K562 (cell line): ENCODE data around the gene GPR180. TPM values are rescaled to one million over a fixed set of nuclear protein-coding genes. Genes with fewer than 3 reads are reported as not detected.

ENCODE experiments used
- ATAC-seq: fragments of 200-7000 bp; cut with Tn5 transposase; 3 replicates; pipeline ENCODE4 v1.9.1; 2020; ENCODE audit warnings: moderate library complexity
- BruUV-seq: library from RNA; stranded (reverse); fragments of 400-500 nt; replicated peaks from 2 replicates; lab custom pipeline; 2021; lab: Mats Ljungman, UMichigan
- CTCF ChIA-PET: fragments of 300-600 bp; formaldehyde crosslinking; extraction: SDS; loops from one replicate; lab custom pipeline; 2021; ENCODE audit warnings: low intra/inter-chr PET ratio; lab: Yijun Ruan, JAX
- POLR2A ChIA-PET: fragments of 300-600, 350-650 bp; sonication (Branson Sonifier 250); formaldehyde crosslinking; extraction: SDS; loops from one replicate; lab custom pipeline; 2021; ENCODE audit warnings: antibody characterized with exemption, inconsistent platforms; lab: Yijun Ruan, JAX
- DNase-seq, 4 experiments: peaks; one replicate each; pipeline versions ENCODE4 v3.0.0 to v3.0.0-alpha.2; 2011 to 2018; ENCODE audit warnings: low spot score in 3 of 4, mixed read lengths in 3 of 4; ENCODE audit errors: extremely low read depth in 1 of 4
- FAIRE-seq: peaks from 2 replicates; lab custom pipeline; 2011; peaks lifted over from hg19 to GRCh38; lab: Jason Lieb, UNC
- H2AFZ ChIP-seq: 2 replicates; pipeline ENCODE4 v1.6.0; 2011; ENCODE audit warnings: low read depth, low read length, control low read depth, inconsistent platforms
- H3K27ac ChIP-seq: fragments of 200-600 bp; 3 replicates; pipeline ENCODE4 v1.8.0; 2011; ENCODE audit warnings: low read depth, mild to moderate bottlenecking, control low read depth, inconsistent platforms, low read length, moderate library complexity, mixed read lengths; ENCODE audit errors: extremely low read depth
- H3K27me3 ChIP-seq, 2 experiments: fragments of 300-600 bp in 1 of 2; 2 replicates in 1 of 2; 3 replicates in 1 of 2; pipeline versions ENCODE4 v1.6.0 to v1.8.0; 2011; ENCODE audit warnings: inconsistent platforms in 2 of 2, low read length in 2 of 2, mild to moderate bottlenecking in 1 of 2, mixed read lengths in 1 of 2, moderate library complexity in 1 of 2; ENCODE audit not compliant: control insufficient read depth in 2 of 2, insufficient read depth in 2 of 2
- H3K36me3 ChIP-seq: fragments of 300-600 bp; 3 replicates; pipeline ENCODE4 v1.8.0; 2011; ENCODE audit warnings: mild to moderate bottlenecking, low read length, inconsistent platforms; ENCODE audit not compliant: control insufficient read depth, insufficient read depth
- H3K4me1 ChIP-seq, 2 experiments: fragments of 200-600 bp in 1 of 2; replicated peaks in 1 of 2; 2 replicates in 1 of 2; 3 replicates in 1 of 2; pipeline versions ENCODE4 v1.5.1 to v1.8.0; 2011; ENCODE audit warnings: inconsistent platforms in 2 of 2, low read length in 2 of 2, mild to moderate bottlenecking in 1 of 2, mixed read lengths in 1 of 2, moderate library complexity in 1 of 2; ENCODE audit not compliant: control insufficient read depth in 2 of 2, insufficient read depth in 2 of 2
- H3K4me2 ChIP-seq: 2 replicates; pipeline ENCODE4 v1.6.1; 2011; ENCODE audit warnings: low read length, control low read depth, inconsistent platforms, mixed read lengths; ENCODE audit not compliant: insufficient read depth
- H3K4me3 ChIP-seq: fragments of 200-600 bp; sonication (generic), shearing (Covaris generic); 2 replicates; pipeline ENCODE4 v1.5.1; 2016; ENCODE audit warnings: control low read depth, inconsistent platforms
- H3K79me2 ChIP-seq: fragments of 200-600 bp; 3 replicates; pipeline ENCODE4 v1.8.0; 2011; ENCODE audit warnings: low read length, inconsistent platforms; ENCODE audit not compliant: control insufficient read depth, insufficient read depth
- H3K9ac ChIP-seq, 2 experiments: 2 replicates each; pipeline versions ENCODE4 v1.6.0 to v1.6.1; 2011; ENCODE audit warnings: low read depth in 2 of 2, low read length in 2 of 2, control low read depth in 1 of 2, inconsistent platforms in 1 of 2, mild to moderate bottlenecking in 1 of 2, mixed read lengths in 1 of 2; ENCODE audit not compliant: insufficient read depth in 1 of 2
- H3K9me1 ChIP-seq: one replicate; pipeline ENCODE4 v1.6.0; 2011; ENCODE audit warnings: inconsistent platforms, mild to moderate bottlenecking, low read length, moderate library complexity; ENCODE audit not compliant: control insufficient read depth, insufficient read depth
- H3K9me3 ChIP-seq: replicated peaks from 2 replicates; pipeline ENCODE4 v1.5.1; 2011; ENCODE audit warnings: low read depth, low read length, inconsistent platforms; ENCODE audit not compliant: control insufficient read depth, insufficient read depth
- H4K20me1 ChIP-seq: replicated peaks from 2 replicates; pipeline ENCODE4 v1.6.1; 2011; ENCODE audit warnings: low read length, inconsistent platforms, mixed read lengths; ENCODE audit not compliant: control insufficient read depth, insufficient read depth
- KDM2B ChIP-seq: fragments of 250-450 bp; sonication (Bioruptor Pico); IDR thresholded peaks from 2 replicates; pipeline ENCODE4 v1.8.0; 2021; ENCODE audit warnings: mild to moderate bottlenecking, moderate library complexity
- MBD1 ChIP-seq: fragments of 250-450 bp; sonication (Bioruptor Pico); IDR thresholded peaks from 2 replicates; pipeline ENCODE4 v1.8.0; 2022; ENCODE audit warnings: inconsistent platforms
- NCOA2 ChIP-seq, 2 experiments: fragments of 450-650 bp; IDR thresholded peaks; 2 replicates each; pipeline ENCODE4 v1.6.1; 2018; ENCODE audit warnings: mild to moderate bottlenecking in 2 of 2, moderate library complexity in 1 of 2; ENCODE audit not compliant: partially characterized antibody in 2 of 2
- TCFL5 ChIP-seq: fragments of 250-450 bp; sonication (Bioruptor Pico); conservative IDR thresholded peaks from 2 replicates; pipeline ENCODE4 v1.6.1; 2021; ENCODE audit warnings: mild to moderate bottlenecking, moderate library complexity, matching md5 sums
- WGBS: fragments of 100-300 bp; shearing (Covaris generic); methylation state at CpG from one replicate; pipeline ENCODE4 v1.1.6; 2016; ENCODE audit warnings: low coverage, mixed read lengths; ENCODE audit not compliant: insufficient coverage; ENCODE audit errors: missing lambda C conversion rate; 5-methylcytosine and 5-hydroxymethylcytosine counted together
- in situ Hi-C: fragments of 300-500 bp; cut with MboI; formaldehyde crosslinking; loops from 4 replicates; pipeline ENCODE4 v1.15.0; 2018; ENCODE audit warnings: inconsistent platforms, mixed read lengths
- intact Hi-C: fragments of 100-400 bp; cut with micrococcal nuclease; formaldehyde crosslinking; loops from 2 replicates; pipeline ENCODE4 v1.14.2; 2022
- polyA plus RNA-seq, 8 experiments: library from polyadenylated mRNA; depleted of rRNA in 4 of 8; stranded (reverse) in 5 of 8; unstranded in 3 of 8; fragments of >200 nt; fragmentation: Nextera tagmentation in 2 of 8; fragmentation: Illumina TruSeq in 1 of 8; extraction: Ambion mirVana in 2 of 8; extraction: Trizol in 1 of 8; gene quantifications; 2 replicates each; pipeline versions ENCODE4 v1.2.1 to v1.2.3, GENCODE V29; 2011 to 2014; ENCODE audit warnings: inconsistent platforms in 1 of 8, missing spikeins in 1 of 8
- total RNA-seq, 7 experiments: library from RNA; depleted of rRNA in 6 of 7; stranded (reverse); fragments of >200 nt in 6 of 7; fragmentation: Illumina TruSeq in 2 of 7; extraction: Trizol in 2 of 7; gene quantifications; 2 replicates each; pipeline versions ENCODE4 v1.2.1 to v1.2.3, GENCODE V29; 2011 to 2021; ENCODE audit warnings: low replicate concordance in 1 of 7
- TF ChIP-seq, protein P1 (sequence below): fragments of 250-450 bp; sonication (Bioruptor Pico); IDR thresholded peaks from 2 replicates; pipeline ENCODE4 v1.8.0; 2021; ENCODE audit warnings: mild to moderate bottlenecking, moderate library complexity
- TF ChIP-seq, protein P2 (sequence below): fragments of 250-450 bp; sonication (Bioruptor Pico); IDR thresholded peaks from 2 replicates; pipeline ENCODE4 v1.4.0; 2020; ENCODE audit warnings: mild to moderate bottlenecking

The GPR180 gene
- total and polyA plus RNA-seq, 9 of the 15 experiments (the other 6 are each of a cell fraction or from before 2014, with no cell fraction given), result 0.77 to 4.1 (median 1.8) TPM

DNA sequence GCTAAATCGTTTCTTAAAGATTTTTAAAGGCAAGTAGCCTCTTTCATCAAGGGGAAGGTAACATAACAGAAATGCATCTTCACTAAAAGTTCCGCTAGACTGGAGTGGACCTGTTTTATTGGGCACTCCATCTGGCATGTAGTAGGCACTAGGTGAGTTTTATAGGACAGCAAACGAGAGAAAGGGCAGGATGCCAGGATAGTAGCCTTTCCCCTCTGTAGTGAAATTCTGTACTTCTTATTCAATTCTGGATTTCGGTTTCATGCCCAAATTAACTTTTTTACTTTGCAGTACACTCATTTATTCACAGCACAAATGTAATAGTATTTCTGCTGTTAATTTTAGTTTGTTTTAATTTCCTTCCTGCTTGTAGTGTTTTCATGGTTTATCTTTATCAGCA lies 45.2 kb downstream of the GPR180 start:
- no peak for FAIRE-seq
- H3K9me1 ChIP-seq, result no peaks in the 10 kb centered on the region
- CTCF ChIA-PET, result no interaction called here
- no TSS peak for BruUV-seq
- H3K27ac ChIP-seq, result no peak overlapping the region
- no peaks in the 10 kb centered on the region for H3K9me3 ChIP-seq
- no peak overlapping the region for H3K4me3 ChIP-seq
- no peaks in the 10 kb centered on the region for H3K36me3 ChIP-seq
- no peaks in the 10 kb centered on the region for H4K20me1 ChIP-seq
- H3K4me2 ChIP-seq, result no peak overlapping the region
- WGBS, result 45% methylated on average over 4 of the region's 4 CpGs
- TF ChIP-seq, protein P1, sequence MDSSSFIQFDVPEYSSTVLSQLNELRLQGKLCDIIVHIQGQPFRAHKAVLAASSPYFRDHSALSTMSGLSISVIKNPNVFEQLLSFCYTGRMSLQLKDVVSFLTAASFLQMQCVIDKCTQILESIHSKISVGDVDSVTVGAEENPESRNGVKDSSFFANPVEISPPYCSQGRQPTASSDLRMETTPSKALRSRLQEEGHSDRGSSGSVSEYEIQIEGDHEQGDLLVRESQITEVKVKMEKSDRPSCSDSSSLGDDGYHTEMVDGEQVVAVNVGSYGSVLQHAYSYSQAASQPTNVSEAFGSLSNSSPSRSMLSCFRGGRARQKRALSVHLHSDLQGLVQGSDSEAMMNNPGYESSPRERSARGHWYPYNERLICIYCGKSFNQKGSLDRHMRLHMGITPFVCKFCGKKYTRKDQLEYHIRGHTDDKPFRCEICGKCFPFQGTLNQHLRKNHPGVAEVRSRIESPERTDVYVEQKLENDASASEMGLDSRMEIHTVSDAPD, result no peak
- TF ChIP-seq TCFL5 (CRISPR knock-in tag) (no peak), MBD1 (CRISPR knock-in tag) (no peak), KDM2B (CRISPR knock-in tag) (no peak), NCOA2 (IDR thresholded peaks at IDR 0.05; ENCODE audit: partially characterized antibody in 2 of 2) (no peak)
- TF ChIP-seq, protein P2, sequence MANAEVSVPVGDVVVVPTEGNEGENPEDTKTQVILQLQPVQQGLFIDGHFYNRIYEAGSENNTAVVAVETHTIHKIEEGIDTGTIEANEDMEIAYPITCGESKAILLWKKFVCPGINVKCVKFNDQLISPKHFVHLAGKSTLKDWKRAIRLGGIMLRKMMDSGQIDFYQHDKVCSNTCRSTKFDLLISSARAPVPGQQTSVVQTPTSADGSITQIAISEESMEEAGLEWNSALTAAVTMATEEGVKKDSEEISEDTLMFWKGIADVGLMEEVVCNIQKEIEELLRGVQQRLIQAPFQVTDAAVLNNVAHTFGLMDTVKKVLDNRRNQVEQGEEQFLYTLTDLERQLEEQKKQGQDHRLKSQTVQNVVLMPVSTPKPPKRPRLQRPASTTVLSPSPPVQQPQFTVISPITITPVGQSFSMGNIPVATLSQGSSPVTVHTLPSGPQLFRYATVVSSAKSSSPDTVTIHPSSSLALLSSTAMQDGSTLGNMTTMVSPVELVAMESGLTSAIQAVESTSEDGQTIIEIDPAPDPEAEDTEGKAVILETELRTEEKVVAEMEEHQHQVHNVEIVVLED (CRISPR knock-in tag), result no peak
- POLR2A ChIA-PET, result no interaction called here
- no peaks in the 10 kb centered on the region for H3K27me3 ChIP-seq
- in situ Hi-C loops, result no loop called here
- no peak for ATAC-seq
- H3K9ac ChIP-seq, result no peak overlapping the region
- H3K4me1 ChIP-seq, result no peaks in the 10 kb centered on the region
- intact Hi-C loops, result no loop called here
- H2AFZ ChIP-seq, result no peak overlapping the region
- DNase-seq, result no peak
- no peaks in the 10 kb centered on the region for H3K79me2 ChIP-seq
